Fibroblast of lung (primary cell): Measurements from ENCODE around the gene BLTP3B.

Source experiments
- EZH2 ChIP-seq: IDR thresholded peaks from 2 replicates; pipeline ENCODE4 v1.5.1; 2012; ENCODE audit warnings: low read length, control low read depth, mild to moderate bottlenecking; ENCODE audit errors: missing control alignments
- TF ChIP-seq, protein P1 (sequence below), 2 donors: IDR thresholded peaks in 1 of 2; conservative IDR thresholded peaks in 1 of 2; 1 replicate in 1 of 2; 2 replicates in 1 of 2; pipeline ENCODE4 v1.5.1; 2011 to 2012; ENCODE audit warnings: low read length in 2 of 2, control low read depth in 1 of 2, inconsistent platforms in 1 of 2, low read depth in 1 of 2, mild to moderate bottlenecking in 1 of 2

- TF ChIP-seq, protein P1, sequence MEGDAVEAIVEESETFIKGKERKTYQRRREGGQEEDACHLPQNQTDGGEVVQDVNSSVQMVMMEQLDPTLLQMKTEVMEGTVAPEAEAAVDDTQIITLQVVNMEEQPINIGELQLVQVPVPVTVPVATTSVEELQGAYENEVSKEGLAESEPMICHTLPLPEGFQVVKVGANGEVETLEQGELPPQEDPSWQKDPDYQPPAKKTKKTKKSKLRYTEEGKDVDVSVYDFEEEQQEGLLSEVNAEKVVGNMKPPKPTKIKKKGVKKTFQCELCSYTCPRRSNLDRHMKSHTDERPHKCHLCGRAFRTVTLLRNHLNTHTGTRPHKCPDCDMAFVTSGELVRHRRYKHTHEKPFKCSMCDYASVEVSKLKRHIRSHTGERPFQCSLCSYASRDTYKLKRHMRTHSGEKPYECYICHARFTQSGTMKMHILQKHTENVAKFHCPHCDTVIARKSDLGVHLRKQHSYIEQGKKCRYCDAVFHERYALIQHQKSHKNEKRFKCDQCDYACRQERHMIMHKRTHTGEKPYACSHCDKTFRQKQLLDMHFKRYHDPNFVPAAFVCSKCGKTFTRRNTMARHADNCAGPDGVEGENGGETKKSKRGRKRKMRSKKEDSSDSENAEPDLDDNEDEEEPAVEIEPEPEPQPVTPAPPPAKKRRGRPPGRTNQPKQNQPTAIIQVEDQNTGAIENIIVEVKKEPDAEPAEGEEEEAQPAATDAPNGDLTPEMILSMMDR (conservative IDR thresholded peaks at IDR 0.05 in 1 of 2, IDR thresholded peaks at IDR 0.05 in 1 of 2; ENCODE audit: low read depth in 1 of 2, low read length in 2 of 2), result peak in 1 of 2 donors; percentile 7
- no peak for TF ChIP-seq EZH2
Observed at GRCh38 chr12:100163416-100164152, 20.9 kb upstream of the BLTP3B start.
